ENCODE results near the gene TRIM54. TPM values are rescaled to one million over a fixed set of nuclear protein-coding genes. Genes with fewer than 3 reads are reported as not detected.
"Not testable (repeated sequence)": the region's sequence is repeated elsewhere in the genome, so short reads cannot be mapped to it uniquely, and the experiment has no call there.

The TRIM54 gene
- total RNA-seq, 6 donors from 2014 or later = 0.49 TPM; not detected in 5

- ATAC-seq (ENCODE audit: low FRiP score in 2 of 2) (no peak), DNase-seq (no peak)
- Histone ChIP-seq H3K36me3 (peaks cover 0 to 23% (median 1%) of the 10 kb centered on the region in 4 donors), H3K27me3 (no peaks in the 10 kb centered on the region), H3K4me1 (peaks cover 7 to 11% (median 10%) of the 10 kb centered on the region in 4 donors), H3K9me3 (no peaks in the 10 kb centered on the region), H3K4me3 (no peak overlapping the region), H3K27ac (no peak overlapping the region)
- WGBS, 2 donors = 64 to 72% methylated on average over 11 to 12 of the region's 12 CpGs
- TF ChIP-seq POLR2A (IDR thresholded peaks at IDR 0.05) (no peak), EP300 (IDR thresholded peaks at IDR 0.05) (no peak), POLR2AphosphoS5 (IDR thresholded peaks at IDR 0.05) (no peak), CTCF (IDR thresholded peaks at IDR 0.05) (no peak)
Observed at GRCh38 chr2:27316655-27317412, 34.6 kb downstream of the TRIM54 start.

DNA sequence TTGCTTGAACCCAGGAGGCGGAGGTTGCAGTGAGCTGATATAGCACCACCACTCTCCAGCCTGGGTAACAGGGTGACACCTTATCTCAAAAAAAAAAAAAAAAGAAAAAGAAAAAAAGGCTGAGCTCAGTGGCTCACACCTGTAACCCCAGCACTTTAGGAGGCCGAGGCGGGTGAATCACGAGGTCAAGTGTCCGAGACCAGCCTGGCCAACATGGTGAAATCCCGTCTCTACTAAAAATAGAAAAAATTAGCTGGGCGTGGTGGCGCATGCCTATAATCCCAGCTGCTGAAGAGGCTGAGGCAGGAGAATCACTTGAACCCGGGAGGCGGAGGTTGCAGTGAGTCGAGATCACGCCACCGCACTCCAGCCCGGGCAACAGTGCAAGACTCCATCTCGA is 37.6 kb downstream of the TRIM54 start:
- DNase-seq; H3K4me3 ChIP-seq; H3K27ac ChIP-seq; ATAC-seq (ENCODE audit: low FRiP score in 2 of 2); H3K27me3 ChIP-seq; H3K9me3 ChIP-seq: not testable (repeated sequence)
- WGBS, 2 donors = 96% methylated on average over 15 of the region's 15 CpGs
- Histone ChIP-seq H3K4me1 (peaks cover 17 to 27% (median 23%) of the 10 kb centered on the region in 4 donors), H3K36me3 (peaks cover 0 to 19% (median 0%) of the 10 kb centered on the region in 4 donors)

DNA sequence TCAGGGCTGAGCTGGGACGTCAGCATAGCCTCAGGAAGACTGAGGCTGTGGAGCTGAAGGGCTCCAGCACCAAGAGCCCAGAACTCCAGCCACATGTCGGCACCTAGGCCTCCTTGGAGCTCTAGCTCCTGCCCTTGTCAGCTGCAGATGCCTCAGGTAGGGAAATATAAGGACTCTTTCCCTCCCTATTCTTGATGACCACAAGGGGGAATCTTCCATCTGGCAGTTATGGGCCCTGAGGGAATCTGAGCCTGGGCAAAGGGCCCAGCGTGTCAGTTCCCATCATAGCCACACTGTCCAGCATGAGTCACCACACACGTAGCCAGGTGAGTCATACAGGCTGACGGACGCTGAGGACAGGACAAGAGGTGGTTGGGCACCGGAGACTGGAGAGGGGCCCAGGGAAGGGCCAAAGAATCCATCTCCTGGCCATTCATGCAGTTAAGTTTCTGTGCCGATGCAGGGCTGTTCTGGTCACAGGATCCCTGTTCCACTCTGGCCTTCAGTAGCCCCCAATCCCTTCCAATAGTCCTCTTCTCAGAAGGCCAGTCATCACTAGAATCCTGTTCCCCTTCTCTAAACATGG is 38.8 kb downstream of the TRIM54 start:
- ATAC-seq (ENCODE audit: low FRiP score in 2 of 2) = peak; percentile 39 to 64
- peaks cover 17 to 27% (median 23%) of the 10 kb centered on the region in 4 donors for H3K4me1 ChIP-seq
- H3K9me3 ChIP-seq = no peaks in the 10 kb centered on the region
- DNase-seq = peak in 1 of 2 donors; percentile 88
- 69 to 75% methylated on average over 4 to 8 of the region's 8 CpGs for WGBS, 2 donors
- TF ChIP-seq EP300 (IDR thresholded peaks at IDR 0.05) = peak in 1 of 4 donors; percentile 80
- TF ChIP-seq POLR2A (IDR thresholded peaks at IDR 0.05) = no peak
- TF ChIP-seq CTCF (IDR thresholded peaks at IDR 0.05) = peak in 3 of 6 experiments; percentile 7 to 46 (median 34)
- peak; percentile 54 to 62 for TF ChIP-seq POLR2AphosphoS5 (IDR thresholded peaks at IDR 0.05)
- H3K27ac ChIP-seq = peak overlapping the region in 1 of 4 donors; percentile 28
- peaks cover 0 to 10% (median 1%) of the 10 kb centered on the region in 4 donors for H3K36me3 ChIP-seq
- H3K4me3 ChIP-seq = no peak overlapping the region
- no peaks in the 10 kb centered on the region for H3K27me3 ChIP-seq

GRCh38 chr2:27322301-27322765 is 40.1 kb downstream of the TRIM54 start:
- Histone ChIP-seq H3K9me3 (no peaks in the 10 kb centered on the region), H3K4me1 (peaks cover 17 to 27% (median 23%) of the 10 kb centered on the region in 4 donors), H3K4me3 (peak overlapping the region; percentile 27 to 93 (median 66)), H3K27me3 (no peaks in the 10 kb centered on the region), H3K27ac (peak overlapping the region; percentile 92 to 97 (median 95)), H3K36me3 (peaks cover 8 to 15% (median 10%) of the 10 kb centered on the region in 4 donors)
- 0 to 3% methylated on average over 7 to 10 of the region's 10 CpGs for WGBS, 2 donors
- DNase-seq = peak; percentile 45 to 70
- ATAC-seq (ENCODE audit: low FRiP score in 2 of 2) = peak; percentile 40 to 54
- TF ChIP-seq POLR2AphosphoS5 (IDR thresholded peaks at IDR 0.05) = no peak
- TF ChIP-seq POLR2A (IDR thresholded peaks at IDR 0.05) = no peak
- no peak for TF ChIP-seq CTCF (IDR thresholded peaks at IDR 0.05)
- no peak for TF ChIP-seq EP300 (IDR thresholded peaks at IDR 0.05)

Data from upper lobe of left lung (tissue), 6 donors.